ENCODE data around the gene SZT2. TPM values are rescaled to one million over a fixed set of nuclear protein-coding genes. Genes with fewer than 3 reads are reported as not detected.

SZT2 gene
- total and polyA plus RNA-seq, 2 experiments from 2014 or later: 14.8 to 18.8 TPM

- no peak overlapping the region for H3K4me3 ChIP-seq
- no peak for TF ChIP-seq CTCF (IDR thresholded peaks at IDR 0.05; ENCODE audit: poor library complexity)
- no peak for TF ChIP-seq EZH2 (IDR thresholded peaks at IDR 0.05; ENCODE audit: borderline replicate concordance)
- TF ChIP-seq EZH2phosphoT487 (IDR thresholded peaks at IDR 0.05; ENCODE audit: low read depth, severe bottlenecking, unreplicated experiment): no peak
- H3K79me2 ChIP-seq: no peaks in the 10 kb centered on the region
- peak overlapping the region; percentile 20 for H3K4me2 ChIP-seq
- no peak overlapping the region for H2AFZ ChIP-seq
- H3K9me3 ChIP-seq (ENCODE audit: low read depth): no peaks in the 10 kb centered on the region
- H3K36me3 ChIP-seq (replicated peaks; ENCODE audit: insufficient read depth, low read depth): no peaks in the 10 kb centered on the region
- WGBS (ENCODE audit: low lambda C conversion rate, missing lambda C conversion rate): 60% methylated on average over 13 of the region's 13 CpGs
- DNase-seq (ENCODE audit: low spot score): no peak
- no peaks in the 10 kb centered on the region for H4K20me1 ChIP-seq (ENCODE audit: insufficient read depth, poor library complexity, severe bottlenecking)
- no peaks in the 10 kb centered on the region for H3K9me2 ChIP-seq (replicated peaks; ENCODE audit: insufficient read depth)
- no peaks in the 10 kb centered on the region for H3K27me3 ChIP-seq
- H3K4me1 ChIP-seq (ENCODE audit: insufficient read depth): peaks cover 31% of the 10 kb centered on the region
- H3K27ac ChIP-seq: peak overlapping the region; percentile 83
Measured at GRCh38 chr1:43464681-43465504, 75.2 kb downstream of the SZT2 start.

- TF ChIP-seq CTCF (IDR thresholded peaks at IDR 0.05; ENCODE audit: poor library complexity) (no peak), EZH2 (IDR thresholded peaks at IDR 0.05; ENCODE audit: borderline replicate concordance) (no peak), EZH2phosphoT487 (IDR thresholded peaks at IDR 0.05; ENCODE audit: low read depth, severe bottlenecking, unreplicated experiment) (no peak)
- Histone ChIP-seq H3K9me3 (ENCODE audit: low read depth) (no peaks in the 10 kb centered on the region), H3K27me3 (no peaks in the 10 kb centered on the region), H3K4me1 (ENCODE audit: insufficient read depth) (peaks cover 31% of the 10 kb centered on the region), H3K4me2 (peak overlapping the region; percentile 20), H3K27ac (peak overlapping the region; percentile 83), H3K4me3 (no peak overlapping the region), H3K79me2 (no peaks in the 10 kb centered on the region), H2AFZ (no peak overlapping the region), H4K20me1 (ENCODE audit: insufficient read depth, poor library complexity, severe bottlenecking) (no peaks in the 10 kb centered on the region), H3K36me3 (replicated peaks; ENCODE audit: insufficient read depth, low read depth) (no peaks in the 10 kb centered on the region), H3K9me2 (replicated peaks; ENCODE audit: insufficient read depth) (no peaks in the 10 kb centered on the region)
- WGBS (ENCODE audit: low lambda C conversion rate, missing lambda C conversion rate): 61% methylated on average over 3 of the region's 3 CpGs
- DNase-seq (ENCODE audit: low spot score): no peak
Measured at GRCh38 chr1:43465505-43466067, 75.9 kb downstream of the SZT2 start.

GRCh38 chr1:43466403-43466802 is 76.7 kb downstream of the SZT2 start:
- Histone ChIP-seq H3K79me2 (no peaks in the 10 kb centered on the region), H3K9me2 (replicated peaks; ENCODE audit: insufficient read depth) (no peaks in the 10 kb centered on the region), H3K4me1 (ENCODE audit: insufficient read depth) (peaks cover 31% of the 10 kb centered on the region), H3K27me3 (no peaks in the 10 kb centered on the region), H3K4me2 (no peak overlapping the region), H4K20me1 (ENCODE audit: insufficient read depth, poor library complexity, severe bottlenecking) (no peaks in the 10 kb centered on the region), H3K9me3 (ENCODE audit: low read depth) (no peaks in the 10 kb centered on the region), H3K4me3 (no peak overlapping the region), H3K27ac (peak overlapping the region; percentile 83), H3K36me3 (replicated peaks; ENCODE audit: insufficient read depth, low read depth) (no peaks in the 10 kb centered on the region), H2AFZ (no peak overlapping the region)
- 82% methylated on average over 2 of the region's 2 CpGs for WGBS (ENCODE audit: low lambda C conversion rate, missing lambda C conversion rate)
- TF ChIP-seq EZH2 (IDR thresholded peaks at IDR 0.05; ENCODE audit: borderline replicate concordance): no peak
- no peak for TF ChIP-seq CTCF (IDR thresholded peaks at IDR 0.05; ENCODE audit: poor library complexity)
- no peak for TF ChIP-seq EZH2phosphoT487 (IDR thresholded peaks at IDR 0.05; ENCODE audit: low read depth, severe bottlenecking, unreplicated experiment)
- no peak for DNase-seq (ENCODE audit: low spot score)
